ENCODE results near the gene MRPL39.
"Not testable (repeated sequence)": the region's sequence is repeated elsewhere in the genome, so short reads cannot be mapped to it uniquely, and the experiment has no call there.

Gene MRPL39

DNA sequence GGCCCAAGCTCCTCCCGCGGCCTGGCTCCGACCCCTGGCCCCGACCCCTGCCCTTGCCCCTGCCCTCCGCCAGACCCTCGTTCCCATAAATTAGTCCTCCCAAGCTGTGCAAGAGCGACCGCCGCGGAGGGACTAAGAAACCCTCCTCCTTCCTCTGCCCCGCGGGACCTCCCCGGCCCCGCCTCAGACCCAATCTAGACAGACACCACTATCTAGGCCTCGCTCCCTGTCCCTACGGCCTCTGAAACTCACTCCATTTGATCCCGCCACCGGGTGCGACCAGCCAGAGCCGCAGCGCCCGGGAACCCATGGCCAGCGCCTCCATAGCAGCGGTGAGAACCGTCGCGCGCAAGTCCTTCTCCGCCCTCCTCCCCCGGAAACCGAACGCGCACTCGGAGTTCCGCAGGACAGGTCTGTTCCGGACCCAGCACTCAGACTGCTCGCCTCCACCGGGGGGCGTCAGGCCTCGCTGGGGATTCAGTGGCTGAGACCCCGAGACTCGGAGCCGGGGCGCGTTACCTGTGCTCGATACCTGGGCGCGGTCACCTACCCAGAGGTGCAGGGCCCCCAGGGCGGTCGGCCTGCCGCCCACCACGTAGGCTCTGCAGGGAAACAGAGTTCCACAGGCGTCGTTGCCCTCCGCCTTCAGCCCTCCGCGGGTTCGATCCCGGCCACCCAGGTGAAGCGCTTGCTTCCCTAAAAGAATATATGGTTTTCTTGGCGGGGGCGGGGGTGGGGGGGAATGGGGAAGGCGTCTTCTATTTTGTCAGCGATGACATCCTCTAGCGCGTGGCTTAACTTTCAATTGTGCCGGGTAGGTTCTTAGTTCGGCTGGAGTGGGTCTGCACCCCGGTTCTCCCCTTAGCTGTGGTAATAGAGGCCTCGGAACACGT, at the start of gene MRPL39:
MRPL39 (minus strand) TSS at position 331 of the 893 bp plus-strand sequence; CDS start at position 325, 6 bp downstream.
- peak; percentile 93 to 96 for ATAC-seq

DNA sequence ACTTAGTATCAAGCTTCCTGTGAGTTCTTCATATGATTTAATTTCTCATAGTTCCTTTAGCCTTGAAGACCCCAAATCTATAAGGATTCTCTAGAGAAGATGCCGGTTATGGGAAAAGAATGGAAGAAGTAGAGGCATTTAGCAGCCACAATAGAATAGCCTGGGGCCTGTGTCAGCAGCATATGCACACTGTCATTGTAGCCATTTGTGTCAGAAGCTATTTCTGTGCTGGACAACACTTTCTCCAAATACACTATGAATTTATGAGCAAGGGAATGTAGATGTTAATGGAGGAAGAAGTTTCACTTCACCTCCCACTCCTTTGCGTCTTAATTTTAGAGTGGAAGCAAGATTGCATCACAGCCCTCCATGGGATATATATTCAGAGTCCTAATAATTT, 49.1 kb upstream of the MRPL39 start:
- ATAC-seq, result no peak

DNA sequence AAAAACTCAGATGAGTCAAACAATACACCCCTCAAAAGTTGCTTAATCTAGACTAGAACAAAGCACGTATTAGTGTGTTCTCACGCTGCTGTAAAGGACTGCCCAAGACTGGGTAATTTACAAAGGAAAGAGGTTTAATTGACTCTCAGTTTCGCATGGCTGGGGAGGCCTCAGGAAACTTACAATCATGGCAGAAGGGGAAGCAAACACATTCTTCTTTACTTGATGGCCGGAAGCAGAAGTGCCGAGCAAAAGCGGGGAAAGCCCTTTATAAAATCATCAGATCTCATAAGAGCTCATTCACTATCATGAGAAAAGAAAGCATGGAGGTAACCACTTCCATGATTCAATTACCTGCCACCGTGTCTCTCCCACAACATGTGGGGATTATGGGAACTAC, 41.9 kb upstream of the MRPL39 start:
- ATAC-seq, result no peak

DNA sequence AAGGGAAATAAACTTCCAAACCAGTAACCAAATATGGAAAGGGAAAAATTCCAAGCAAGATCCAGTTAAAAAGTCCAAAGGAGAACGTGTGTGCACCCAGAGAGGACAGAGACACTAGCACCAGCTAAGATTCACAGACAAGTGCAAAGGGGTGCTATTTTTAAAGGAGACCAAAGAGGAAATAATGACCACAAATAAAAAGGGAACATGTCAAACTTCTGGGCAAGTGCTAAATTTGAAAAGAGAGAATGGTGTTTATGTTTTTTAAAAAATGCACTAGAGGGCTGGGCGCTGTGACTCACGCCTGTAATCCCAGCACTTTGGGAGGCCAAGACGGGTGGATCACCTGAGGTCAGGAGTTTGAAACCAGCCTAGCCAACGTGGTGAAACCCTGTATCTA, 40.4 kb upstream of the MRPL39 start:
- ATAC-seq, result no peak

DNA sequence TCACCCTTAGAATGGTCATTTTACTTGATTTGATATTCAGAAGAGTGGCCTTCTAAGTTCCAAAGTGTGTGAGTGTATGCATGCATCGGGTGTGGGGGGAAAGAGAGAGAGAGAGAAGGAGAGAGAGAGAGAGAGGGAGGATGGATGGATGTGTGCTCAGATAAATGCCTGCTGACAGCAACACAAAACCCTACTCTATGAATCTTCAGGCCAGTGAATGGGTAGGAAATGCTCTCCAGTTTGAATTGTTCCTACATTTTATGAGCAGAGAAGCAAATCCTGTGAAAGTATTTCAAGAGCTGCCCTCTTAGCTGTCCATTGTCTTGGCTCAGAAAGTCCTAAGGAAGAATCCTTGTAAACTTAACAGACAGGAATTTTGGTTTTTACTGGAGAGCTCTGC, 39.2 kb upstream of the MRPL39 start:
- ATAC-seq, result no peak

DNA sequence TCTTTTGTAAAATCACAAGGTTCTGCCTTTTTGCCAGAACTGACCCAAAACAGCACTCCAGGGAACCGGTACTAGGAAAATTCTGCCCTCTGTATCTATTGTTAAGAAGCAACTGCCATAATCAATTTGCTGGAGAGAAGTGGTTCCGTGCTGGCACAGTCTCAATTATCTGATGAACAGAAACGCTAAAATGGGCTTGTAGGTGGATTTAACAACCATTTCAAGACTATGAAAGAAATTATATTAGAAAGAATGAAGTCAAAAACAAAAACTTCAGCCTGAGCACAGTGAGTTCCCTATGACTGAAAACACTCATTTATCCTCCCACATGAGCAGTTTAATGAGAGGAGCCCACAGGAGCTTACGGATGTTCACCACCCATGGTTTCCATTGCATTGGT, 36.2 kb upstream of the MRPL39 start:
- no peak for ATAC-seq

DNA sequence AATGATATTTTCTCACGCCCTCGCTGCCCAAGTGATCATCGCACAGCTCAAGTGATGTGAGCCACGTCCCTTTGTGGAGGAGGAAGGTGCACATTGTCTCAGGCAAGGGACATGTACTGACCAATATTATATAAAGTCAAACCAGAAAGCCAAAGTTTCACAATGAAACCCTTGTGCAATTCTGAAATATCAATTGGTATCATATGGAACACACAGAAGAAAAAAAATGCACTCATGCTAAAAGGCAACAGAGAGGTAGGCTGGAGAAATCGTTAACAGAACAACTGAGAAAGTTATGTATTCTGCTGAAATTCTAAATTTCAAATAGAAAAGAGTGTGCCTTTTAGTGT, 33.6 kb upstream of the MRPL39 start:
- no peak for ATAC-seq

DNA sequence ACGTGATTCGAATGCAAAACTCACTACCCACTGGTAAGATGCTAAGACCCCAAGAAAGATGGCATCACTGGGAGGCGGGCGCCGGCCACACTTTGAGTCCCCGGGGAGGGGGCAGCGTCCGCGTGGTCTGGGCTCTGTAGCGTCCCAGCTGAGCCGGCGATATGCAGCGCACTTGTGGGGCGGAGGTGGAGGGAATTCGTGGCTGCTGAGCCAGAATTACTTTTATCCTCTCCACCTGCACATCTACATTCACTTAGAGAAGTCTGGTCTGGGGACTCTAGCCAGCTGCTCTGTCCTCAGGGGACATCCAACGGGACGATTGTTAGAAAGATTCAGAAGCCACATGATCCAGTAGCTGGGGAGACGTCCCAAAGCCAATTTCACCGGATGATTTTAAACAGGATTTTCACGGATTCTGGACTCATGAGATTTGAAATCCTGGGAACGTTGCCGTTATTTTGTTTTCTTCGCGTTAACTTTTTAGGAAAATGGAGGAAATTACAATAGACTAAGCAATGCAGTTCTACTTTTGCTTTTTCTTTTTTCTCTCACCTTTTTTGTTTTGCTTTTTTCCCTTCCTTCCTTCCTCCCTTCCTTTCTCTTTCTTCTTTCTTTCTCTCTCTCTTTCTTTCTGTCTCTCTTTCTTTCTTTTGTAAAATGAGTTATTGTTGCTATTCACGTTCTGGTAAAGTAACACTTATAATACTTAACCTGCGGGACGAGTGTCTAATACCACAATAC, 33.1 kb upstream of the MRPL39 start:
- peak in 1 of 2 donors; percentile 21 for ATAC-seq

DNA sequence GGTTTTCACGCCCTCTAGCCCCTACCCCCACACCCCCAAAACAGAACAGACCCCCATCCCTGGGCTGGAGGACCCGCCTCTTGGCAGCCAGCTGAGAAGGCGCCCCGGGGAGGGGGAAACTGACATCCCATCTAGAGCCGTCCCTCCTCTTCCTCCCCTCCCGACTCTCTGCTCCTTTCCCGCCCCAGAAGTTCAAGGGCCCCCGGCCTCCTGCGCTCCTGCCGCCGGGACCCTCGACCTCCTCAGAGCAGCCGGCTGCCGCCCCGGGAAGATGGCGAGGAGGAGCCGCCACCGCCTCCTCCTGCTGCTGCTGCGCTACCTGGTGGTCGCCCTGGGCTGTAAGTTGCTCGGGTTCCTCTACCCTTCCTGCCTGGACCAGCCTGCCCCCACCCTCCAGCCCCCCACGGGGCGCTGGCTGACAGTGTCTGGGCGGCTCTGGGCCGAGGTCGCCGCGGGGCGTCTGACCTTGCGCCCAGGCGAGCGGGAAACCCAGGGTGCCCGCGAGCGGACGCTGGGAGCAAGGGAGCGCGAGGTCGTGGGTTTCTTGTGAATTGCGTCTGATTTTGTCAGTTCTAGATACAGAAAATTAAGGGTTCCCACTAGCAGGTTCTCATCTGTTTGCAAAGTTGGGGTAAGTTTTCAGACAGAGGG, 32.4 kb upstream of the MRPL39 start:
- peak; percentile 74 for ATAC-seq

DNA sequence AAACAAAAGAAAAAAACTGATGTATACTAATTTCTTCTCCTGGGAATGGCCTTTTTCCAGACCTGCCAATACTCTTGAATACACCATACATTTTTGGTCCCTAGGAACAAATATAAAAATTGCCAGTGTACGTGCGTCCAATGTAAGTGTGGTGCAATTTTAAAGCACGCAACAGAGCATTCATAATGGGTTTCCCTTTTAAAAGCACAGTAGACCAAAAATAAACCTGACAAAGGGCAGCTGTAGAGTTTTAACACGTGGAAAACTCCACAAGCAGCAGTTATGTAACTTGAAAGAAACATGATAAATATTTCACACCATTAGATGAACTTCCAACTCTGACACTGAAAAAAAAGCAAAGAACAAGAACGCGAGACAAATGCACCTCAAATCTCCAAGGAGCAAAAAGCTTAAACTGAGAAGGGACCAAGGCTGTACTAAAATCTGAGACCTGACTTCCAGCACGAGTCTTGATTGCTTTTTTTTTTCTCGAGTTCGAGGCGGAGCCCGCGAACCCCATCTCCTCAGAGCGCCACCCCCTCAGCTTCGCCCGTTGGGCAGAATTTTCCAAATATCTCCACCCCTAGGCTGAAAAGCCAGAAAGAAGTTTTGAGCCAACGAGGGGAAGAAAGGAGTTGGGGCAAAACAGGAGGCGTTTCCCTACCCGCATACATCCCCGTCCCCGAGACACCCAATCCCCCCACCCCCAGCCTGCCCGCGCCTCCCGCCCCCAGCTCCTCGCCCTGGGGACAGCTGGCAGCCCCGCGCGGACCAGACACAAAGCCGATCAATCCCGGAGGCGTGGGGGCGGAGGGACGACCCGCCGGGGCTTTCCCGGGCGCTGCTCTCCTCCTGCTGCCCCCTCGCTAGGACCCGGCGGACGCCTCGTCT, 31.6 kb upstream of the MRPL39 start, which contains the start of gene JAM2:
JAM2 (plus strand) TSS at position 599 of the 891 bp plus-strand sequence. CDS start 564 bp downstream, outside the sequence.
- ATAC-seq, result peak; percentile 44 to 51

DNA sequence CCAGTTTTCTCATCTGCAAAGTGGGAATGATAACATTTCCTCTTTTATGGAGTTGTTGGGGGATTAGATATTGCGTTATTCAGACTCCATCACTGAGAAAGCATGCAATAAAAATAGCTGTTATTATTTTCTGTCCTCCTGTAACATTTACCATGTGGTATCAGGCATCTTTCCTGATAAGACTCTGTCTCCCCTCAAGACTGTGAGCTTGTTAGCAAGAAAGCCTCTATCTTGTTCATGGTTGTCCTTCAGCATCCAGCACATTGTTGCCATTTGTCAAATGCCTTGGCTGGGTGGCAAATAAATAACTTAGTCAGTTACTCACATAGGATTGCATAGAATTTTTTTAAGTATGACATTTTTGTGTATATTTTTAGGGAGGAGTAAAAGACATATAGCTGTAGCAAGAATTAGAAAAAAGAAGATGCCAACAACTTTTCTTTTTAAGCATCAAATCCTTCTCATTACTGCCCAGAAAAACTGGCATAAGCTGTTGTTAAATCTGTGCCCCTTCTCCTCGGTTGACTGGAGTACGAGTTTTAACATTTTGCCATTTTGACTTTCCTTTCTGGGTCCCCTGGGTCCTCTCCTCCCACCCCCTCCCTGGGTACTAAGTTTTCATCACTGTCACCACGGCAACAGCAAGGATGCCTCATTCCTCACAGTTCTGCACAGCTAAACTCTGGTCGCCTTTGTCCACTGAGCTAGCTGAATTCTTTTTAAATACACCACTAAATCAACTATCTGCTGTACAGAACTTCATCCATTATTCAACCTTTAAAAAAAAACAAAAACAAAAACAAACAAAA, 30.8 kb upstream of the MRPL39 start:
- no peak for ATAC-seq

DNA sequence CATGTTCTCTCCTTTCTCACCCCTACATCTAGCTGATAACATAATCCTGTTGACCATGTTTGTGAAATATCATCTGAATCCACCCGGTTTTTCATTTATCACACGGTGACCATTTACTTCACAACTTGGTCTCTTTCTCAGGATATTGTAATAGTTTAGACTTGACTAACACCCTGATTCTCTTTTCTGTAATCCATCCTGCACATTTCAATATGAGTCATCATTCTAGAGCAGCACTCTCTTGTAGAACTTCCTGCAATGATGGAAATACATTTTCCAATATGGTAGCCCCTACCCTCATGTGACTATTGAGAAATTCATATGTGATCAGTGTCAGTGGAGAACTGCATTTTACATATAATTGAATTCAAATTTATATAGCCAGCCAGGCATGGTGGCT, 29.4 kb upstream of the MRPL39 start:
- ATAC-seq, result no peak

DNA sequence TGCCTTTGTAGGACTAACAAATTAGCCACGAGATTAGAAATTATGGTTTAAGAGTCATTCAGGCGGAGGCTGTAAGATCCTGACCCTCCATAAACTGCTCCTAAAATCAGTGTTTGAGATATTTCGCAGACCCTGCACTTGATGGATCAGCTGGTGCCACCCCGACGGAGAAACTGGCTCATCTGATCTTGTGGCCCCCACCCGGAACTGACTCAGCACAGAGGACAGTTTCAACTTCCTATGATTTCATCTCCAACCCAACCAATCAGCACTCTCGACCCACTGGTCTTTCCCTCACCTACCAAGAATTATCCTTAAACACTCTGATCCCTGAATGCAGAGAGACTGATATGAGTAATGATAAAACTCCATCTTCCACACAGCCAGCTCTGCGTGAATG, 28.0 kb upstream of the MRPL39 start:
- no peak for ATAC-seq

DNA sequence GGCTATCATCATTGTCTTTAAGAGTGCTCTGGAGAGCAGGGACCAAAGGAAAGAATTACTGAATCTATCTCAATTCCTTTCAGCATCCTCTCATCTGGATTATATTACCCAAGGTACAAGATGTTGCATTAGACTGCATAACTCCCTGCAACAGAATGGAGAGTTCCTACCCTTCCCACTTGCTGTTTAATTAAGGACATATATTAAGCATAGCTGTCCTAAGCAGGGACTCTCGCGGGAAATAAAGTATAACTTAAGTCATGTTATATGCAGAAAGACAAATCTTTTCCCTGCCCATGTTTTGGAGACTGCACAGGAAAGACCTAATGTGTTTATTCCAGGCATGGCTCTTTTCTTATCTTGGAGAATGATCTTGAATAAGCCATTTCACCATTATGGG, 25.0 kb upstream of the MRPL39 start:
- ATAC-seq, result no peak

DNA sequence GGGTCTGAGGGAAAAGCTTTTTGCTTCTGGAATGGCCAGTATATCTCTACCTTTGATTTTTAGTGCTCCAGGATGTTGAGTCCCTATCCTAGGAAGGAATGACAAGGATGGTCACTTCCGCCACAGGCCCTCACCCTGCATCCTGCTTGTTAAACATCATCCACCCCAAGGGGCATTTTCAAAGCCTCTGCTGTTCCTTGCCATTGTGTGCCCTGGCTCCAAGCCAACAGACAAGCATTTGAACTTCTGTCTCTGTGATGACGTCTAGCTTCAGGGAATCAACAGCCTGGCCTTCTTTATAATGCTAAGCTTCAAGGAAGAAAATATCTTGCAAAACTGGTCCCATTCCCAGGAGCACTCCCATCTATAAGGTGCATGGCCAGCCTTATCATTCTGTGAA, 19.5 kb upstream of the MRPL39 start:
- ATAC-seq, result no peak

DNA sequence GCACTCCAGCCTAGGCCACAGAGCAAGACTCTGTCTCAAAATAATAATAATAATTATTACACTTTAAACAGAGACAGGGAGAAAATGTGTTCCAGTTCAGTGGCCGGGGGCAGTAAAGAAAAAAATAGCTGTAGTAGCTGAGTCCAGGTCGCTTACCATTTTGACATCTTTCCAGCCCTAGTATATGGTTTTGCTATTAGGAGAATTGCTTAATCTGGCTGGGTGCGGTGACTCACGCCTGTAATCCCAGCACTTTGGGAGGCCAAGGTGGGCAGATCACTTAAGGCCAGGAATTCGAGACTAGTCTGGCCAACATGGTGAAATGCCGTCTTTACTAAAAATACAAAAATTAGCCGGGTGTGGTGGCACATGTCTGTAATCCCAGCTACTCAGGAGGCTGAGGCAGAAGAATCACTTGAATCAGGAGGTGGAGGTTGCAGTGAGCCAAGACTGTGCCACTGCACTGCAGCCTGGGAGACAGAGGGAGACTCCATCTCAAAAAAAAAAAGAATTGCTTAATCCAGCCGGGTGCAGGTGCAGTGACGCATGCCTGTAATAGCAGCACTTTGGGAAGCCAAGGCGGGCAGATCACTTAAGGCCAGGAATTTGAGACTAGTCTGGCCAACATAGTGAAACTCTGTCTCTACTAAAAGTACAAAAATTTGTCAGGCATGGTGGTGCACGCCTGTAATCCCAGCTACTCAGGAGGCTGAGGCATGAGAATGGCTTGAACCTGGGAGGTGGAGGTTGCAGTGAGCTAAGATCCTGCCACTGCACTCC, 18.7 kb upstream of the MRPL39 start:
- not testable (repeated sequence) for ATAC-seq

DNA sequence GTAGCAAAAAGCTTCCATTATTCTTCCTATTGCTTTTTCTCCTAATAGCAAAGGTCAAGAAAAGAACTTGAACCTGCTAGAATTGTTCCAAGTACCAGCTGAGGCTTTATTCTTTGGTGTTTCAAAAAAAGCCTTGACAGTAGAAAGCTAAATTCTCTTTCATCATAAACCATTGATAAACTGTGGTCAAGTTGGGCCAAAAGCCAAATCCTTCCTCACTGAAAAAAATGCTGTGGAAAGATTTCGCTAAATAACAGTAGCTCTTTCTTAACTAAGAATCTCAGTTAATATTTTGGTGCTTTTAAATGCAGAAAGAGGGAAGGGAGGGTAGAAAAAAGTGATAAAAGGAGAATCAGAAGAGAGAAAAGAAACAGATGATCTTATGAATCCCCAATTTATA, 17.8 kb upstream of the MRPL39 start:
- ATAC-seq, result no peak

DNA sequence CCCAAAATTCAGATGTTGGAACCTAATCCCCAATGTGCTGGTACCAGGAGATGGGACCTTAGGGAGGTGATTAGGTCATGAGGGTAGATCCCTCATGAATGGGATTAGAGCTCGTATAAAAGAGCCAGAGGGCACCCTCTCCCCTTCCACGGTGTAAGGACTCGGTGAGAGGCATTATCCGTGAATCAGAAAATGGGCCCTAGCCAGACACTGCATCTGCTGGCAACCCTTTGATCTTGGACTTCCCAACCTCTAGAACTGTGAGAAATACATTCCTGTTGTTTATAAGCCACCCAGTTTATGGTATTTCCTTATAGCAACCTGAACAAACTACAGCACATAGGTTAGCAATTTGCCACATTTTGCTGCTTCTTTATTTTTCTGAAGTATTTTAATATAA, 17.2 kb upstream of the MRPL39 start:
- ATAC-seq, result no peak

DNA sequence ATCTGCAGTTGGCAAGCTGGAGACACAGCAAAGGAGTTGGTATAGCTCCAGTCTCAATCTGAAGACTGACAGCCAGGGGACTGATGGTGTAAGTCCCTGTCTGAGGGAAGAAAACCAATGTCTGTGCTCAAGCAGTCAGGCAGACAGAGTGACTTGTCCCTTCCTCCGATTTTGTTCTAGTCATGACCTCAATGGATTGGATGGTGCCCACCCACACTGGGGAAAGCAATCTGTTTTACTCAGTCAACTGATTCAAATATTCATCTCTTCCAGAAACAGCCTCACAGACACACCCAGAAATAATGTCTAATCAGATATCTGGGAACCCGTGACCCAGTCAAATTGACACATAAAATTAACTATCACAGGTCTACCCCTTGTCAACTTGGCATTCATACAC, 11.9 kb upstream of the MRPL39 start:
- no peak for ATAC-seq

DNA sequence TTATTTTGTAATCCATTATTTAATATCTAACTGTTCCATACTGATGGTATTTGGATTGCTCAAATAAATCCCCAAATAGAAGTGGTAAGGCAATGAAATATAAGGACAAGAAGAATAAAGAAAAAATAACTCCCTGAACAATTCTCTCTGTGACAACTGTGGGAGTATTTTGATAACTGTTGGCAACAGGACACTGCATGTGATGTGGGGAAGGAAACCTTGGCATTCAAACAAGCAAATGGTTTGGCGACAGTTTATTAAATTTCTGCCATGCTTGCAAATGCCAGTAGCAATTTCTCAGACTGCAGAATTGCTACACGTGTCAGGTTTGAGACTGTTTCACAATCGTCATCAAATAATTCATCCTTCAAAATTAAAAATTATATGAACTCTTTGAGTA, 8.6 kb upstream of the MRPL39 start:
- ATAC-seq, result no peak

DNA sequence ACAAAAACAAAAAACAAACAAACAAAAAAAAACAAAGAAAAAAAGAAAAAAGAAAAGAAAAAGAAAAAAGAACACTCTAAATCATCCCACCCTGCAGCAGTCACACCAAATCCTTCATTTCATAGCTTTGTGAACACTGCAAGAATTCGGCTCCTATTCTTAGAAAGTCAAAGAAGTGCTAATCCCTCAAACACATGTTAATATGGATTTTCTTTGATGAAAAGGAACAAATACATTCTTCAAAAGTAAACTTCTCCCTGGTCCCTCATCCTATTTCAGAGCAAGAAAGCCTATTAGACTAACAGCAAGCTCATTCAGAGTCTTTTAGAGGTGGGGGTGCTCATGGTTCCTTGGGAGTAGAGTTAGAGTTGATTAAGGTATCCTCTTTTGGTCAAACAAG, 7.2 kb upstream of the MRPL39 start:
- no peak for ATAC-seq
